SU-DHL-6 (cell line): ENCODE measurements around the gene SPNS3.

ENCODE experiments used
- EZH2phosphoT487 ChIP-seq: fragments of 200-600 bp; sonication (generic), shearing (Covaris generic); conservative IDR thresholded peaks from 2 replicates; pipeline ENCODE4 v1.6.1; 2018; ENCODE audit warnings: mild to moderate bottlenecking, antibody characterized with exemption, low read length, moderate library complexity, mixed read lengths
- TF ChIP-seq, protein P1 (sequence below): fragments of 200-600 bp; sonication (generic); IDR thresholded peaks from one replicate; pipeline ENCODE4 v1.5.1; 2017; ENCODE audit warnings: antibody characterized with exemption, mild to moderate bottlenecking, low read length, moderate library complexity; ENCODE audit not compliant: insufficient read depth, poor library complexity, severe bottlenecking

DNA sequence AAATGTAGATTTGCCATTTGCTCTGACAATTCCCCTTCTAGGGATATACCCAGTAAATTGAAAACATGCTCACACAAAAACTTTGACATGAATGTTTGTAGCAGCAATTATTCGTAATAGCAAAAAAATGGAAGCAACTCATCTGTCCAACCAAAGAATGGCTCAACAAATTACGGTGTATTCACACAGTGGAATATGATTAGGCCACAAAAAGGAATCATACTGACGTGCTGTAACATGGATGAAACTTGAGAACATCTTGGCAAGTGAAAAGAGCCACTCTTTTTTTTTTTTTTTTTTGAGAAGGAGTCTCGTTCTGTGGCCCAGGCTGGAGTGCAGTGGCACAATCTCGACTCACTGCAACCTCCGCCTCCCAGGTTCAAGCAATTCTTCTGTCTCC is 24.1 kb upstream of the SPNS3 start:
- TF ChIP-seq, protein P1, sequence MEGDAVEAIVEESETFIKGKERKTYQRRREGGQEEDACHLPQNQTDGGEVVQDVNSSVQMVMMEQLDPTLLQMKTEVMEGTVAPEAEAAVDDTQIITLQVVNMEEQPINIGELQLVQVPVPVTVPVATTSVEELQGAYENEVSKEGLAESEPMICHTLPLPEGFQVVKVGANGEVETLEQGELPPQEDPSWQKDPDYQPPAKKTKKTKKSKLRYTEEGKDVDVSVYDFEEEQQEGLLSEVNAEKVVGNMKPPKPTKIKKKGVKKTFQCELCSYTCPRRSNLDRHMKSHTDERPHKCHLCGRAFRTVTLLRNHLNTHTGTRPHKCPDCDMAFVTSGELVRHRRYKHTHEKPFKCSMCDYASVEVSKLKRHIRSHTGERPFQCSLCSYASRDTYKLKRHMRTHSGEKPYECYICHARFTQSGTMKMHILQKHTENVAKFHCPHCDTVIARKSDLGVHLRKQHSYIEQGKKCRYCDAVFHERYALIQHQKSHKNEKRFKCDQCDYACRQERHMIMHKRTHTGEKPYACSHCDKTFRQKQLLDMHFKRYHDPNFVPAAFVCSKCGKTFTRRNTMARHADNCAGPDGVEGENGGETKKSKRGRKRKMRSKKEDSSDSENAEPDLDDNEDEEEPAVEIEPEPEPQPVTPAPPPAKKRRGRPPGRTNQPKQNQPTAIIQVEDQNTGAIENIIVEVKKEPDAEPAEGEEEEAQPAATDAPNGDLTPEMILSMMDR = no peak
- no peak for TF ChIP-seq EZH2phosphoT487
